H9 (cell line): Measurements from ENCODE around the gene RAB7B. TPM values are rescaled to one million over a fixed set of nuclear protein-coding genes. Genes with fewer than 3 reads are reported as not detected.

Source experiments
- DNase-seq: peaks from one replicate; pipeline ENCODE4 v3.0.0-alpha.2; 2017
- H2AFZ ChIP-seq: one replicate; pipeline ENCODE4 v1.6.1; 2013; ENCODE audit warnings: mild to moderate bottlenecking, low read length, control low read depth, moderate library complexity
- H2AK5ac ChIP-seq: 2 replicates; pipeline ENCODE4 v1.6.1; 2013; ENCODE audit warnings: low read length, control low read depth, mixed read lengths; ENCODE audit not compliant: insufficient read length
- H2BK120ac ChIP-seq: one replicate; pipeline ENCODE4 v1.6.1; 2013; ENCODE audit warnings: low read depth, mild to moderate bottlenecking, low read length, control low read depth, inconsistent platforms; ENCODE audit not compliant: poor library complexity, severe bottlenecking
- H2BK12ac ChIP-seq: 2 replicates; pipeline ENCODE4 v1.6.1; 2013; ENCODE audit warnings: low read length, control low read depth, mixed read lengths, low read depth; ENCODE audit not compliant: insufficient read length
- H2BK15ac ChIP-seq: 2 replicates; pipeline ENCODE4 v1.6.1; 2013; ENCODE audit warnings: low read depth, low read length, control low read depth
- H2BK20ac ChIP-seq: one replicate; pipeline ENCODE4 v1.6.1; 2013; ENCODE audit warnings: low read depth, mild to moderate bottlenecking, low read length, control low read depth, inconsistent platforms; ENCODE audit not compliant: poor library complexity, severe bottlenecking
- H2BK5ac ChIP-seq: 2 replicates; pipeline ENCODE4 v1.6.1; 2013; ENCODE audit warnings: low read length, control low read depth, mixed read lengths; ENCODE audit not compliant: insufficient read length
- H3K14ac ChIP-seq: 2 replicates; pipeline ENCODE4 v1.6.1; 2013; ENCODE audit warnings: low read length, control low read depth; ENCODE audit not compliant: insufficient read depth
- H3K18ac ChIP-seq: 2 replicates; pipeline ENCODE4 v1.6.1; 2013; ENCODE audit warnings: low read depth, mild to moderate bottlenecking, mixed read lengths, low read length, control low read depth; ENCODE audit not compliant: insufficient read length
- H3K23ac ChIP-seq: 2 replicates; pipeline ENCODE4 v1.6.1; 2013; ENCODE audit warnings: low read length, control low read depth, mixed read lengths, low read depth; ENCODE audit not compliant: insufficient read length
- H3K23me2 ChIP-seq: 2 replicates; pipeline ENCODE4 v1.6.1; 2013; ENCODE audit warnings: low read depth, mild to moderate bottlenecking, mixed read lengths, low read length, control low read depth; ENCODE audit not compliant: insufficient read length, poor library complexity, severe bottlenecking
- H3K27ac ChIP-seq: 2 replicates; pipeline ENCODE4 v1.5.1; 2013; ENCODE audit warnings: low read length, control low read depth, mixed read lengths, low read depth; ENCODE audit not compliant: insufficient read length
- H3K27me3 ChIP-seq: 2 replicates; pipeline ENCODE4 v1.6.1; 2013; ENCODE audit warnings: low read length, control low read depth, inconsistent platforms; ENCODE audit not compliant: insufficient read depth
- H3K4ac ChIP-seq: 2 replicates; pipeline ENCODE4 v1.6.1; 2013; ENCODE audit warnings: low read depth, mild to moderate bottlenecking, control low read depth, inconsistent platforms, low read length, moderate library complexity
- H3K4me1 ChIP-seq: 2 replicates; pipeline ENCODE4 v1.6.1; 2013; ENCODE audit warnings: low read length, control low read depth, inconsistent platforms; ENCODE audit not compliant: insufficient read depth
- H3K4me2 ChIP-seq: 2 replicates; pipeline ENCODE4 v1.6.1; 2013; ENCODE audit warnings: low read length, control low read depth, mixed read lengths; ENCODE audit not compliant: insufficient read length, insufficient read depth
- H3K56ac ChIP-seq: 2 replicates; pipeline ENCODE4 v1.6.1; 2013; ENCODE audit warnings: low read depth, mild to moderate bottlenecking, mixed read lengths, low read length, control low read depth; ENCODE audit not compliant: insufficient read length
- H3K79me1 ChIP-seq: 2 replicates; pipeline ENCODE4 v1.6.1; 2013; ENCODE audit warnings: low read depth, mild to moderate bottlenecking, moderate library complexity, low read length, control low read depth, inconsistent platforms; ENCODE audit not compliant: insufficient read depth, poor library complexity, severe bottlenecking
- H3K79me2 ChIP-seq: 2 replicates; pipeline ENCODE4 v1.6.1; 2013; ENCODE audit warnings: low read length, control low read depth, inconsistent platforms; ENCODE audit not compliant: insufficient read depth
- H3K9ac ChIP-seq: 2 replicates; pipeline ENCODE4 v1.6.1; 2013; ENCODE audit warnings: low read length, control low read depth, mixed read lengths; ENCODE audit not compliant: insufficient read length; ENCODE audit errors: extremely low read depth
- H3K9me3 ChIP-seq: one replicate; pipeline ENCODE4 v1.6.1; 2013; ENCODE audit warnings: low read depth, low read length, inconsistent platforms; ENCODE audit not compliant: control insufficient read depth
- H3T11ph ChIP-seq: one replicate; pipeline ENCODE4 v1.6.1; 2013; ENCODE audit warnings: mild to moderate bottlenecking, low read length, control low read depth, inconsistent platforms
- H4K20me1 ChIP-seq: one replicate; pipeline ENCODE4 v1.6.1; 2013; ENCODE audit not compliant: control insufficient read depth, insufficient read length, insufficient read depth
- H4K5ac ChIP-seq: 2 replicates; pipeline ENCODE4 v1.6.1; 2013; ENCODE audit warnings: low read depth, mild to moderate bottlenecking, mixed read lengths, low read length, control low read depth; ENCODE audit not compliant: insufficient read length
- H4K8ac ChIP-seq: replicated peaks from 2 replicates; pipeline ENCODE4 v1.6.1; 2013; ENCODE audit warnings: low read length, control low read depth, mixed read lengths, low read depth; ENCODE audit not compliant: insufficient read length
- H4K91ac ChIP-seq: 2 replicates; pipeline ENCODE4 v1.6.1; 2013; ENCODE audit warnings: low read depth, mild to moderate bottlenecking, moderate library complexity, mixed read lengths, low read length, control low read depth; ENCODE audit not compliant: insufficient read length
- H3K27ac Mint-ChIP-seq, 3 experiments: 2 replicates in 2 of 3; 3 replicates in 1 of 3; pipeline ENCODE4 v1.8.0; 2020 to 2021; ENCODE audit warnings: mixed read lengths in 3 of 3, mild to moderate bottlenecking in 1 of 3, moderate library complexity in 1 of 3
- H3K27me3 Mint-ChIP-seq: 2 replicates; pipeline ENCODE4 v1.8.0; 2021; ENCODE audit warnings: low read depth, mild to moderate bottlenecking, moderate library complexity, mixed read lengths
- H3K36me3 Mint-ChIP-seq, 3 experiments: 2 replicates in 2 of 3; 3 replicates in 1 of 3; pipeline ENCODE4 v1.8.0; 2020 to 2021; ENCODE audit warnings: low read depth in 3 of 3, mixed read lengths in 3 of 3; ENCODE audit not compliant: insufficient read depth in 1 of 3
- H3K4me1 Mint-ChIP-seq, 2 experiments: 2 replicates each; pipeline ENCODE4 v1.8.0; 2020; ENCODE audit warnings: mixed read lengths in 2 of 2
- H3K4me3 Mint-ChIP-seq, 2 experiments: 2 replicates in 1 of 2; 3 replicates in 1 of 2; pipeline ENCODE4 v1.8.0; 2020 to 2021; ENCODE audit warnings: mild to moderate bottlenecking in 2 of 2, mixed read lengths in 2 of 2, moderate library complexity in 1 of 2
- H3K9me3 Mint-ChIP-seq, 2 experiments: 2 replicates in 1 of 2; 3 replicates in 1 of 2; pipeline ENCODE4 v1.8.0; 2020; ENCODE audit warnings: mild to moderate bottlenecking in 2 of 2, mixed read lengths in 2 of 2, moderate library complexity in 1 of 2
- WGBS: extraction: QIAGEN DNeasy Blood & Tissue Kit; methylation state at CpG from one replicate; pipeline ENCODE4 v1.1.7; 2013; ENCODE audit warnings: missing lambda C conversion rate, low lambda C conversion rate, mixed read lengths; ENCODE audit not compliant: insufficient read length; ENCODE audit errors: extremely low coverage; 5-methylcytosine and 5-hydroxymethylcytosine counted together
- total RNA-seq: library from RNA; stranded (reverse); gene quantifications from 2 replicates; pipeline ENCODE4 v1.2.1, GENCODE V29; 2021
- TF ChIP-seq, protein P1 (sequence below): fragments of 200-600 bp; sonication (generic); conservative IDR thresholded peaks from 3 replicates; pipeline ENCODE4 v1.8.0; 2021; ENCODE audit warnings: antibody characterized with exemption, mild to moderate bottlenecking

RAB7B gene
- total RNA-seq, 1 experiment from 2014 or later: 0.68 TPM

- Histone ChIP-seq H2BK5ac (no peak overlapping the region), H3K18ac (no peak overlapping the region), H3K79me1 (no peaks in the 10 kb centered on the region), H3K4ac (no peak overlapping the region), H2BK15ac (no peak overlapping the region), H3K4me2 (no peak overlapping the region), H2BK12ac (no peak overlapping the region), H3K79me2 (no peaks in the 10 kb centered on the region), H4K8ac (no peak overlapping the region), H3K23ac (no peak overlapping the region), H2BK20ac (no peak overlapping the region), H4K20me1 (no peaks in the 10 kb centered on the region), H3K27ac (no peak overlapping the region), H4K5ac (no peak overlapping the region), H2AK5ac (no peak overlapping the region), H3K14ac (no peak overlapping the region), H3K56ac (no peak overlapping the region), H3K23me2 (no peaks in the 10 kb centered on the region), H3K4me1 (no peaks in the 10 kb centered on the region), H3T11ph (no peak overlapping the region), H3K9me3 (no peaks in the 10 kb centered on the region), H3K27me3 (no peaks in the 10 kb centered on the region), H4K91ac (no peak overlapping the region), H3K9ac (no peak overlapping the region), H2AFZ (no peak overlapping the region), H2BK120ac (no peak overlapping the region)
- Mint-ChIP-seq H3K27ac (0 out of 7 replicates have a peak overlapping the region, but pooled peaks of 1 of the 3 experiments have one; percentile 36), H3K4me1 (peaks cover 6 to 16% of the 10 kb centered on the region in 2 experiments; a peak in 3 of 4 replicates), H3K27me3 (peaks cover 16% of the 10 kb centered on the region), H3K4me3 (no peak overlapping the region), H3K36me3 (no peaks in the 10 kb centered on the region), H3K9me3 (no peaks in the 10 kb centered on the region)
- no CpG with 5 or more reads among the region's 3 CpGs for whole genome bisulfite sequencing
- DNase-seq: no peak
- TF ChIP-seq, protein P1, sequence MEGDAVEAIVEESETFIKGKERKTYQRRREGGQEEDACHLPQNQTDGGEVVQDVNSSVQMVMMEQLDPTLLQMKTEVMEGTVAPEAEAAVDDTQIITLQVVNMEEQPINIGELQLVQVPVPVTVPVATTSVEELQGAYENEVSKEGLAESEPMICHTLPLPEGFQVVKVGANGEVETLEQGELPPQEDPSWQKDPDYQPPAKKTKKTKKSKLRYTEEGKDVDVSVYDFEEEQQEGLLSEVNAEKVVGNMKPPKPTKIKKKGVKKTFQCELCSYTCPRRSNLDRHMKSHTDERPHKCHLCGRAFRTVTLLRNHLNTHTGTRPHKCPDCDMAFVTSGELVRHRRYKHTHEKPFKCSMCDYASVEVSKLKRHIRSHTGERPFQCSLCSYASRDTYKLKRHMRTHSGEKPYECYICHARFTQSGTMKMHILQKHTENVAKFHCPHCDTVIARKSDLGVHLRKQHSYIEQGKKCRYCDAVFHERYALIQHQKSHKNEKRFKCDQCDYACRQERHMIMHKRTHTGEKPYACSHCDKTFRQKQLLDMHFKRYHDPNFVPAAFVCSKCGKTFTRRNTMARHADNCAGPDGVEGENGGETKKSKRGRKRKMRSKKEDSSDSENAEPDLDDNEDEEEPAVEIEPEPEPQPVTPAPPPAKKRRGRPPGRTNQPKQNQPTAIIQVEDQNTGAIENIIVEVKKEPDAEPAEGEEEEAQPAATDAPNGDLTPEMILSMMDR: no peak; the same call in 2 of the 3 replicates
Observed at GRCh38 chr1:205986292-205986691, 16.9 kb downstream of the RAB7B start.
